ENCODE results near the gene SGMS2.

DNA sequence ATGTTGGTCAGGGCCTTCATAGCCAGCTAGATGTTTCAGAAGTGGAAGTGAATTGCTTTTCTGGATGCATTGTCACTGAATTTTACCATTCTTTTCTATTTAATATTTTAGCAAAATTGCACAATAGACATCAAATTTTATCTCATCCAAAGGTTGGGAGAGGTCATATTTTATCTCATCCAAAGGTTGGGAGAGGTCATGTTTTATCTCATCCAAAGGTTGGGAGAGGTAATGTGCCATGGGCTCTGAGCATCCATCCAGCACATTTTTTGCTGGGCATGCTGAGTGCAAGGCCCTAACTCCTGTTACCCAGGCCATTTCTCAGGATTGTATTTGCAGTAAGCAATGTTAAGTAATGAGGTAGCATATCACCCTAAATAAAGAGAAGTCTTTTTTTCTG is 91.9 kb downstream of the SGMS2 start:
- TF ChIP-seq, protein P1, sequence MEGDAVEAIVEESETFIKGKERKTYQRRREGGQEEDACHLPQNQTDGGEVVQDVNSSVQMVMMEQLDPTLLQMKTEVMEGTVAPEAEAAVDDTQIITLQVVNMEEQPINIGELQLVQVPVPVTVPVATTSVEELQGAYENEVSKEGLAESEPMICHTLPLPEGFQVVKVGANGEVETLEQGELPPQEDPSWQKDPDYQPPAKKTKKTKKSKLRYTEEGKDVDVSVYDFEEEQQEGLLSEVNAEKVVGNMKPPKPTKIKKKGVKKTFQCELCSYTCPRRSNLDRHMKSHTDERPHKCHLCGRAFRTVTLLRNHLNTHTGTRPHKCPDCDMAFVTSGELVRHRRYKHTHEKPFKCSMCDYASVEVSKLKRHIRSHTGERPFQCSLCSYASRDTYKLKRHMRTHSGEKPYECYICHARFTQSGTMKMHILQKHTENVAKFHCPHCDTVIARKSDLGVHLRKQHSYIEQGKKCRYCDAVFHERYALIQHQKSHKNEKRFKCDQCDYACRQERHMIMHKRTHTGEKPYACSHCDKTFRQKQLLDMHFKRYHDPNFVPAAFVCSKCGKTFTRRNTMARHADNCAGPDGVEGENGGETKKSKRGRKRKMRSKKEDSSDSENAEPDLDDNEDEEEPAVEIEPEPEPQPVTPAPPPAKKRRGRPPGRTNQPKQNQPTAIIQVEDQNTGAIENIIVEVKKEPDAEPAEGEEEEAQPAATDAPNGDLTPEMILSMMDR (IDR thresholded peaks at IDR 0.05; ENCODE audit: low read depth, low read length, missing input control), result no peak
- TF ChIP-seq TAF1 (conservative IDR thresholded peaks at IDR 0.05), result no peak
- TF ChIP-seq SP1 (IDR thresholded peaks at IDR 0.05), result no peak
- no peak for TF ChIP-seq GABPA (IDR thresholded peaks at IDR 0.05 in 1 of 2, conservative IDR thresholded peaks at IDR 0.05 in 1 of 2)
- TF ChIP-seq, protein P2, sequence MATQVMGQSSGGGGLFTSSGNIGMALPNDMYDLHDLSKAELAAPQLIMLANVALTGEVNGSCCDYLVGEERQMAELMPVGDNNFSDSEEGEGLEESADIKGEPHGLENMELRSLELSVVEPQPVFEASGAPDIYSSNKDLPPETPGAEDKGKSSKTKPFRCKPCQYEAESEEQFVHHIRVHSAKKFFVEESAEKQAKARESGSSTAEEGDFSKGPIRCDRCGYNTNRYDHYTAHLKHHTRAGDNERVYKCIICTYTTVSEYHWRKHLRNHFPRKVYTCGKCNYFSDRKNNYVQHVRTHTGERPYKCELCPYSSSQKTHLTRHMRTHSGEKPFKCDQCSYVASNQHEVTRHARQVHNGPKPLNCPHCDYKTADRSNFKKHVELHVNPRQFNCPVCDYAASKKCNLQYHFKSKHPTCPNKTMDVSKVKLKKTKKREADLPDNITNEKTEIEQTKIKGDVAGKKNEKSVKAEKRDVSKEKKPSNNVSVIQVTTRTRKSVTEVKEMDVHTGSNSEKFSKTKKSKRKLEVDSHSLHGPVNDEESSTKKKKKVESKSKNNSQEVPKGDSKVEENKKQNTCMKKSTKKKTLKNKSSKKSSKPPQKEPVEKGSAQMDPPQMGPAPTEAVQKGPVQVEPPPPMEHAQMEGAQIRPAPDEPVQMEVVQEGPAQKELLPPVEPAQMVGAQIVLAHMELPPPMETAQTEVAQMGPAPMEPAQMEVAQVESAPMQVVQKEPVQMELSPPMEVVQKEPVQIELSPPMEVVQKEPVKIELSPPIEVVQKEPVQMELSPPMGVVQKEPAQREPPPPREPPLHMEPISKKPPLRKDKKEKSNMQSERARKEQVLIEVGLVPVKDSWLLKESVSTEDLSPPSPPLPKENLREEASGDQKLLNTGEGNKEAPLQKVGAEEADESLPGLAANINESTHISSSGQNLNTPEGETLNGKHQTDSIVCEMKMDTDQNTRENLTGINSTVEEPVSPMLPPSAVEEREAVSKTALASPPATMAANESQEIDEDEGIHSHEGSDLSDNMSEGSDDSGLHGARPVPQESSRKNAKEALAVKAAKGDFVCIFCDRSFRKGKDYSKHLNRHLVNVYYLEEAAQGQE (IDR thresholded peaks at IDR 0.05), result no peak
- TF ChIP-seq, protein P3, sequence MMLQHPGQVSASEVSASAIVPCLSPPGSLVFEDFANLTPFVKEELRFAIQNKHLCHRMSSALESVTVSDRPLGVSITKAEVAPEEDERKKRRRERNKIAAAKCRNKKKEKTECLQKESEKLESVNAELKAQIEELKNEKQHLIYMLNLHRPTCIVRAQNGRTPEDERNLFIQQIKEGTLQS (IDR thresholded peaks at IDR 0.05), result no peak
- TF ChIP-seq MAX (IDR thresholded peaks at IDR 0.05), result no peak
- TF ChIP-seq FOXA1 (IDR thresholded peaks at IDR 0.05), result no peak
